NCI-H2029 (cell line): Measurements from ENCODE around the gene SASS6.

Source experiments
- DNase-seq: peaks from one replicate; lab custom pipeline; 2025; lab: John Stamatoyannopoulos, UW

SASS6 gene

GRCh38 chr1:100132566-100133477 is at the start of gene SASS6, which contains the start of gene TRMT13:
SASS6 (minus strand) TSS chr1:100132930; CDS start chr1:100132814, 116 bp downstream.
TRMT13 (plus strand) TSS chr1:100133163; CDS start chr1:100133169, 6 bp downstream.
- DNase-seq = peak; percentile 99

- no peak for DNase-seq
These were observed 45.4 kb upstream of the SASS6 start, which contains the start of gene LRRC39 for GRCh38 chr1:100178091-100178490. LRRC39 (minus strand) TSS chr1:100178256; CDS start chr1:100168516, 9,740 bp downstream.

GRCh38 chr1:100177295-100178041 is 44.7 kb upstream of the SASS6 start:
- no peak for DNase-seq

GRCh38 chr1:100168051-100168450 is 35.3 kb upstream of the SASS6 start:
- DNase-seq = no peak

- no peak for DNase-seq
These were observed 32.0 kb upstream of the SASS6 start for GRCh38 chr1:100164702-100165101.

GRCh38 chr1:100164216-100164615 is 31.5 kb upstream of the SASS6 start:
- DNase-seq = no peak

- DNase-seq = no peak
These were observed 30.2 kb upstream of the SASS6 start for GRCh38 chr1:100162881-100163280.

GRCh38 chr1:100152271-100152670 is 19.5 kb upstream of the SASS6 start:
- no peak for DNase-seq

- DNase-seq = no peak
These were observed 18.9 kb upstream of the SASS6 start for GRCh38 chr1:100151679-100152078.

- no peak for DNase-seq
These were observed 15.1 kb upstream of the SASS6 start for GRCh38 chr1:100147875-100148274.

- no peak for DNase-seq
These were observed 14.2 kb upstream of the SASS6 start for GRCh38 chr1:100146958-100147357.

GRCh38 chr1:100145116-100145515 is 12.4 kb upstream of the SASS6 start:
- DNase-seq = no peak

- no peak for DNase-seq
These were observed 9.6 kb upstream of the SASS6 start for GRCh38 chr1:100142343-100142742.

- no peak for DNase-seq
These were observed 8.5 kb upstream of the SASS6 start for GRCh38 chr1:100141192-100141591.

GRCh38 chr1:100137602-100138001 is 4.9 kb upstream of the SASS6 start:
- no peak for DNase-seq

GRCh38 chr1:100134872-100135271 is 2.1 kb upstream of the SASS6 start:
- DNase-seq = no peak

- no peak for DNase-seq
These were observed 1.1 kb downstream of the SASS6 start for GRCh38 chr1:100131623-100132022.

- no peak for DNase-seq
These were observed 2.1 kb downstream of the SASS6 start for GRCh38 chr1:100130552-100131077.

GRCh38 chr1:100127226-100127625 is 5.5 kb downstream of the SASS6 start:
- DNase-seq = no peak

GRCh38 chr1:100122177-100122576 is 10.6 kb downstream of the SASS6 start:
- DNase-seq = no peak

GRCh38 chr1:100115524-100115923 is 17.2 kb downstream of the SASS6 start:
- DNase-seq = no peak

GRCh38 chr1:100109554-100110066 is 23.1 kb downstream of the SASS6 start:
- DNase-seq = no peak
